Inflammatory macrophage (primary cell): ENCODE measurements around the gene METAP1.
"Not testable (repeated sequence)": the region's sequence is repeated elsewhere in the genome, so short reads cannot be mapped to it uniquely, and the experiment has no call there.

Source experiments
- DNase-seq, 2 donors: peaks; one replicate each; pipeline ENCODE4 v3.0.0-alpha.2; 2020 to 2022

METAP1 gene

DNA sequence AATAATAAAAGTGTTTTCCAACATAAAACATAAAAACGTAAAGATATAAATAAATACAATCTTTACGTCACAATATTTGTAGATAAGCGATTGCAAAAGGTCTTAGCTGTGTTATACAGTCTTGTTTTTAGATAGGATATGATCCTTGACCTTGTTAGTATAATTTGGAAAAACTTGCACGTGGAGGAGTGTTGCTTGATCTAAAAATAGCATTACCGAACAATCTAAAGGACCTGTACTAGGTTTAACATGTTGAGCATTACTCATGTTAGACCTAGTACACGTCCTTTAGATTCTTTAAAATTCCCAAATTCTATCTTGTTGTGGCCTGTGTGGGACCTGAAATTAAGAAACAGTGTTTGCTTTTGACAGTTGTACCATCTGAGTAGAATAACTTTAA, 1.6 kb downstream of the METAP1 start:
- DNase-seq, result no peak

DNA sequence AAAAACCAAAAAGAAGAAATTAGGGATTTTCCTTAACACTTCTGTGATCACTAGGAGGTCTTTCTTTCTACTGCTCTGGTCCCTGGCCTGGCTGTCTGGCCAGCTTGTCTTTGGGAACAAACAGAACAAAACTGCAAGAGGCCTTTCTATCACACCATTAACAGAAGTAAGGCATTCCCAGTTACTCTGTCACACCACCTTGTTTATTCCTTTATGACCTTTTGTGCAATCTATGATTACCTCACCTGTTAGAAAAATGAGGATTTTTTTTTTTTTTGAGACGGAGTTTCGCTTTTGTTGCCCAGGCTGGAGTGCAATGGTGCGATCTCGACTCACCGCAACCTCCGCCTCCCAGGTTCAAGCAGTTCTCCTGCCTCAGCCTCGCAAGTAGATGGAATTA, 3.0 kb downstream of the METAP1 start:
- no peak for DNase-seq

DNA sequence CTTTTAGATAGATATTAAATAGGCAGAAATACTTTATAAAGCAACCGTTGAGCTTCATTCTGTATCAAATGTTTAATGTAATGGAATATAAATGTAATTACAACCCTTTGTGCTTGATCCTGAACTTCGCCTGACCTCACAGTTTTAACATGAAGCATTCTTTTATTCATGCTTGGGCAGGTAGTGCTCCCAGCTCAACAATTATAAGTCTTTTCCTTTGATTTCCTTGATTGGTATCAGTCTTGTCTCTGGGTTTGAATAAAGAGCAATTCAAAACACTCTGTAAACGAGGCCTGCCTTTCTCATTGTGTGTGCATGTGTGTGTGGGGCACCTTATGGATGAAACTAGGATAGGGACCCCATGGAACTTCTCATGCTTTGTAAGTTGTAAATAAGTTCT, 6.8 kb downstream of the METAP1 start:
- no peak for DNase-seq

DNA sequence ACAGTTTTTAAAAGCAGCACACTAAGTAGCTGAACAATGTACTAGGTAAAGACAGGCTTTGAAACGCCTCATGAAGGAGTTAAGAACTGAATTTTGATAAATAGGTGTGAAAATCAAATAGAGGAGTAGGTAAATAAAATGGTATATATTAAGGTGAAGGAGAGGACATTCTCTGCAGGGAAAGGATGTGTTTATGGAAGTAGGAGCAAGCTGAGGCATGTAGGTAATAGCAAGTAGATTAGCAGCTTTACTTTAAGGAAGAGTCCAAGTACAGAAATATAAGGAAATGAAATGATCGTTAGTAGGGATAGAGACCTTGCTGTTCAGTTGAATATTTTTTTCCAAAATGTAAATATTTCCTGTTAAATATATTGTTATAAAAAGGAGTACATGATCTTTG, 12.5 kb downstream of the METAP1 start:
- no peak for DNase-seq

DNA sequence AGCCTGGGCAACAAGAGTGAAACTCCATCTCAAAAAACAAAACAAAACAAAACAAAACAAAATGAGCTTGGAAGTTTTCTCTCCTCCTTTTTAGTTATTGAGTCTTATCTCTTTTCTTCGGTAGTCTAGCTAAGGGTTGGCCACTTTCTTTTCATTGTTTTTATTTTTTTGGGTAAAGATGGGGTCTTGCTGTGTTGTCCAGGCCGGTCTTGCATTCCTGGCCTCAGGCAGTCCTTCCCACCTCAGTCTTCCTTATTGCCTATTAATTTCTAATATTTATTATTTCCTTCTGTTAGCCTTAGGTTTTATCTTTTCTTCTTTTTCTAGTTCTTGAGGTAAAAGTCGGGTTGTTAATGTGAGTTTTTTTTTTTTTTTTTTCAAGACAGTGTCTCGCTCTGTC, 16.4 kb downstream of the METAP1 start:
- no peak for DNase-seq

DNA sequence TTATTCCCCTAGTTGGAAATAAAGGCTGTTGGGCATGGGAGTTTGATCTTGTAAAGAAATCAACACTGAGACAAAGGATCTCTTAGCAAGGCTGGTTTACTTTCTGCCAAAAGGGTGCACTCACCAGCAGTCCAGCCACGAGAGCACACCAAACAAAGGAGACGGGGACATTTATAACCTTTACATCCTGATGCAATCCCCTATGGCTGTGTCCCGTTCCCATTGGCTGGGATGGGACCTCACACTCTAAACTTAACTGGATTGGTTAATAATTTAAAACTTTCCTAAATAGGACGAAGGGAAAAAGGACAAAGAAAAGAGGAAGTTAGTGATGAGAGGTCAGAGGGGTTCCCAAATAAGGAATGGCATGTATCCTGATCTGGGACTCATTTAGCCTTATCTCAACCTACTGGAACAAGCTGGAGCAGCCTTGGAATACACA, 17.9 kb downstream of the METAP1 start:
- no peak for DNase-seq

DNA sequence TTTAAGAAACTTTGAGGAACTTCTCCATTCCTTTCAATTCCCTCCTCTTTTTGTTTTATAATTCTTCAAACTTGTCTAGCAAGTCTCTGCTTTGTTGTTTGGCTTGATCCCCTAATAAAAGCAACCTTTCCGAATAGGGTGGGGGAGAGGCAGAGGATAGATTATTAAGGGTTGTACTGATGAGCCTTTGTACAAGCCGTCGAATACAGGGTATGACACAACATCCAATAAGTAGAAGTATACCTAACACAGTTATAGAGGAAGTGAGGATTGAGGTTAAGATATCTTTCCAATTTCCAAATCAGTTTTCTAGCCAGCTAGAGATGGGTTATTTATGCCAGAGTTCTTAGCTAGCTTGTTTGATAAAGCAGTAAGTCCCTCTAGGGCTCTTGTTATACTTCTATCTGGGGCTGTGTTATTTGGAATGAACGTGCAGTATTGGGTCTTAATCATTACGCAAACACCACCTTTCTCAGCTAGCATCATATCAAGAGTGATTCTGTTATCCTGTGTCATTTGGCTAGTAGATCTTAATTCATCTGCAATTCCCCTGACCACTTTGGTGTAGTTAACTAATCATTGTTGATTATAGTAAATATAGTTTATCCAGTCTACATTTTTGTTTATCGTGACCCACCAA, 18.5 kb downstream of the METAP1 start:
- DNase-seq, result no peak

DNA sequence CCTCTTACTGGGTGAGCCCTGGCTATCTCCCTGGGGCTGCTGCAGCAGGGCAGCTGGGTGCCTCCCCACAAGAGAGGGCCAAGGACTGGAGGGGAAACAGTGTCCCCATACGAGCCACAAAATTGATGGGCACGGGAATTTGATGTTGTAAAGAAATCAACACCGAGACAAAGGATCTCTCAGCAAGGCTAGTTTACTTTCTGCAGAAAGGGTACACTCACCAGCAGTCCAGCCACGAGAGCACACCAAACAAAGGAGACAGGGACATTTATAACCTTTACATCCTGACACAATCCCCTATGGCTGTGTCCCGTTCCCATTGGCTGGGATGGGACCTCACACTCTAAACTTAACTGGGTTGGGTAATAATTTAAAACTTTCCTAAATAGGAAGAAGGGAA, 25.9 kb downstream of the METAP1 start:
- DNase-seq, result no peak

DNA sequence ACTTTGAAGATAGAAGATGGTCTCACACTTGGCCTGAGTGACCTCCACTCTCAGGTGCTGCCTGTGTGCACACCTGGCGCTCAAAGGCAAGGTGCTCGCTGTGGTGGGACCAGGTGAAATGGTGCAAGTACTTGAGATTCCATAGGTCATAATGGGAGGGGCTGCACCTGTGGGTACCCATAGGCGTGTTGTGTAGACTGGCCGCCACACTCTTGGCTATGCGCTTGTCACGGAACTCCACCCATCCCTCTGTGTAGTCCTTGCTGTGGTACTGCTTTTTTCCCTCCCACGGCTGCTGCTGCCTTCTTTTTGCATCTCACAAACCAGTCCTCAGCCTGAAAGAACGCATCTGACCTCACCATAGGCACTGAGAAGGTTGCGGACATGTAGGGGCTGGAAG, 27.0 kb downstream of the METAP1 start:
- no peak for DNase-seq

DNA sequence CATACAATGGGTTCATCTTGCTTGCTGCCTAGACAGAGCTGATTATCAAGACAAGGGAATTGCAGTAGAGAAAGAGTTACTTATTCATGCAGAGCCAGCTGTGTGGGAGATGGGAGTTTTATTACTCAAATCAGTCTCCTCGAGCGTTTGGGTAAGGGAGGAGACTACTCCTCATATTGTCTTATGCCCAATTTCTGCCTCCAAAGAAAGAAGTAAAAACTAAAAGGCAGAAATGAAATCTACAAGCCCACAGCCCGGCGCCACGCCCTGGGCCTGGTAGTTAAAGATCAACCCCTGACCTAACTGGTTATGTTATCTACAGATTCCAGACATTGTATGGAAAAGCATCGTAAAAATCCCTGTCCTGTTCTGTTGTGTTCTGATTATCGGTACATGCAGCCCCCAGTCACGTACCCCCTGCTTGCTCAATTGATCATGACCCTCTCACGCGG, 28.3 kb downstream of the METAP1 start:
- DNase-seq, result not testable (repeated sequence)

DNA sequence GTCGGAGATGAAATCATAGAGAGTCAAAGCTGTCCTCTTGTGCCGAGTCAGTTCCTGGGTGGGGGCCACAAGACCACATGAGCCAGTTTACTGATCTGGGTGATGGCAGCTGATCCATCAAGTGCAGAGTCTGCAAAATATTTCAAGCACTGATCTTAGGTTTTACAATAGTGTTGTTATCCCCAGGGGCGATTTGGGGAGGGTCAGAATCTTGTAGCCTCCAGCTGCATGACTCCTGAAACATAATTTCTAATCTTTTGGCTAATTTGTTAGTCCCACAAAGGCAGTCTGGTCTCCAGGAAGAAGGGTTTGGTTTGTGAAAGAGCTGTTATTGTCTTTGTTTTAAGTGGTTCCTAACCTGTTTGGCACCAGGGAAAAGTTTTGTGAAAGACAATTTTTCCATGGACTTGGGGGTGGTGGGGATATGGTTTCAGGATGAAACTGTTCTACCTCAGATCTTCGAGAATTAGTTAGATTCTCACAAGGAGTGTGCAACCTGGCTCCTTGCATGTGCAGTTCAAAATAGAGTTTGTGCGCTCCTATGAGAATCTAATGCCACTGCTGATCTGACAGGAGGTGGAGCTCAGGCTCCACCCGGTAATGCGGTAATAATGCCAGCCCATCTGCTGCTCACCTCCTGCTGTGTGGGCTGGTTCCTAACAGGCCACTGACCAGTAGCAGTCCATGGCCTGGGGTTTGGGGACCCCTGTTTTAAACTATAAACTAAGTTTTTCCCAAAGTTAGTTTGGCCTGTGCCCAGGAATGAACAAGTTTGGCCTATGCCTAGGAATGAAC, 29.2 kb downstream of the METAP1 start:
- no peak for DNase-seq

DNA sequence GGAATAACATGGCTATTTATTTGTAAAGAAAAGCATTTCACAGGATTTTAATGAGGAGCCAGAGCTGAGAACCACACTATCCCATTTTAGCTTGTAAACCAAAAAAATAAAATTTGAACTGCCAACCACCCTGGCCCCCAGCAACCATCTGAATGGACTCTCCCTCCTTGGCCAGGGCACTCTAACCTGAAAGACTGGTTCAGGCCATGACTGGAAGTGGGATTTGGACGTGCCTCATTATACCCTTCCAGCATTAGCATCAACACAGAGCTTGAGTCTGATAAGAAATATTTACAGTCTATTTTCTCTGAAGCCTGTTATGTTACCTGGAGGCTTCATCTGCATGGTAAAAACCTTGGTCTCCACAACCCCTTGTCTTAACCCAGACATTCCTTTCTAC, 30.0 kb downstream of the METAP1 start:
- DNase-seq, result no peak

DNA sequence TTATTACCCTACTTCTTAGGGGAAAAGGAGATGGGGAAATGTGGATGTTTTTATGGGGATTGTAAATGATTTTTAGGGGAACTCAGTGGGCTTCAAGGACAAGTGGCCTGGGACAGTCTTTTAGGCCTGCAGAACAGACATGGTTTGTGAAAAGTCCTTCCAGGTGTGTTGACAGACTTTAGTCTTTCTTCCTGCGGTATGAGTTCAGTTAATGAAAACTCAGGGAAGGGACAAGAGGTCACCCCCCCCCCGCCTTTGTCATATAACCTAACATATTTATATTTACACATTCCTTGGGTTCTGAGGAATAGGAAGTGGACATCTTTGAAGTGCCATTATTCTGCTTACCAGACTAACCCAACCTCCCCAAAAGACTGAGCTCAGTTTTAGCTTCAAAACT, 31.8 kb downstream of the METAP1 start:
- DNase-seq, result no peak

DNA sequence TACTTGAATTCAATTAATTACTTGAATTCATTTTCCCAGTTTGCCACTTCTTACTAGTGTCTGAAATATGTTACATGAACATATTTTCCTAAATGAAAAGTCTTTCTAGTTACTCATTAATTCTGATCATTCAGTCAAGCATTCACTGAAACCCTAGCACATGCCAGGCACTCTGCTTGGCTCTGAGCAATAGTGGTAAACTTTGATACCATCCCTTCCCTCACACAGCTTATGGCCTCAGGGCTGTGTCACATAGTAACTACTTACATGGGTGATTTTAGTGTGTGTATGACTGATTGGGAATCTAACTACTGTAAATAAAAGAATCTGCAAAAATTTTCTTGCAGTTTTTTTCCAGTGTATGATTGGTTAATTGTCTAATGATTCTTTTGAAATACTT, 32.7 kb downstream of the METAP1 start:
- DNase-seq, result no peak

DNA sequence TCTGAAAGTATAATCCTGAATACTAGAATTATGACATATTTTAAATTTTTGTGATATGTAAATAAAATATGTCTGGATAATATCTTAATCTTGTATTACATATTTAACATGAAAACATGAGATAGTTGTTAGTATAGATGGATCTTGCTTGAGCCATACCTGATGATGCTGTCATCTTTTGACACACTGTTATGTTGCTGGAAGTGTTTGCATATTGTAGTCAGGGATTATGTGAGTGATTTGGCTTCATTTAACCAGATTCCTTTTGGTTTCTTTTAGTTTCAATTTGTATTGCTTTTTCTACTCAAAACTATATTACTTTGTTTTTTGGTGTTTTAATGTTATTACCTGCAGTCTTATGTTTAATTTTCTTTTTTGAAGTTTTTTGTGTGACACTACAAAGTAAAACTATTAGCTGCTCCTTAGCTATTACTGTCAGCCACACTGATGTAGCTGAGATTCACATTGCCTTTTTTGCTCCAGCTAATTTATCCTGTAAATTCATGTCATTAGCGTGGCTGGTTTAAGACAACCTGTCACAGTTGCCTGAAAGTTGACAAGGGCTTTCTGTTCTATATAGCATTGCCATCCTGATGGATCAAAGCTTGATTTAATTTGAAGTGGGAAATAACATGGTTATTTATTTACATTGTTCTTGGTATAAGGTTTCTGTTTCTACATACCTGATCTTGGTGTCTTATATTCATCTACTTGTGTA, 33.7 kb downstream of the METAP1 start:
- DNase-seq, result no peak

DNA sequence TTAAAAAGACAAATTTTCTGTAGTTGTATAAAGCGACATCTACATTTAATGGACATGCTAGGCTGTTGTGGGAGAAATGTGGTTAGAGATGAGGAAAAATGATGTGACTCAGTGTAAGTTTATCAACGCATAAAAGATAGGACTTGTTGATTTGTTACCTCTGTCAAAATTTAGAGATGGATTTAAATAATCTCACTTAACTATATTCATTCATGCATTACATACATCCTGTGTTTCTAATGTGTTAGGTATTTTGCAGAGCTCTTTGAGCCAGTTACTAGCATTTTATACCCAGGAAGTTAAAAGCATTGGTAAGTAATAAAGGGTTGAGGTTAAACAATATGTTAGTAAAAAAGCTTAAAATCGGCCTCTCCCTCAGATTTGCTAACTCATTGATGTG, 34.3 kb downstream of the METAP1 start:
- no peak for DNase-seq

DNA sequence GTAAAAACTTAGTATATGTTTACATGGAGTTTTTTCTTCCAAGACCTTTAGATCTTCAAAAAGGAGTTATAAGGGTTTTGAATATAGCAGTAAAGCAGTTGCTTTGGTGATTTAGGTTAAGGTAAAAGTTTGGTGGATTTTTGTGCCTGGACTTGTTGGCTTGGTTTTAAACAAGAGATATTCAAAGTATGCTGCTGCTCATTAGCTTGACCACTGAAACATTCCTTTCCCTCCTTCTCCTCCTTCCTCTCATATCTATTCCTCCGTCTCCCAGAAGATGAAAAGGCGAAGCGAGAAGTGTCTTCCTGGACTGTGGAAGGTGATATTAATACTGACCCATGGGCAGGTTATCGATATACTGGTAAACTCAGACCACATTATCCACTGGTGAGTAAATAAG, 38.4 kb downstream of the METAP1 start:
- DNase-seq, result no peak

DNA sequence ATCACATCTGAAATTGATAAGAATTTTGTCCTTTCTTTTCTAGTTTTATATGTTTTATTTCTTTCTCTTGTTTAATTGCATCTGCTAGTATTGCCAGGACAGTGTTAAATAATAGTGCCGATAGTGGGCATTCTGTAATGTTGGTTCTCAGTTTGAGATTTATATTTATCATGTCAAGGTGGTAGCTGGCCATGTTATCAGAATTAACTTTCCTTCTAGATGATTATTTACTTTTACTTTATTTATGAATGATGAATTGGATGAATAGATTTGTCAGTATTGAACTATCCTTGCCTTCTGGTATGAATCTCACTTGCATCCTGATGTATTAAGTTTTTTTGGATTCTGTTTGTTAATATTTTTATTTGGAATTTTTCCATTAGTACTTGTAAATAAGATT, 42.7 kb downstream of the METAP1 start:
- DNase-seq, result no peak

DNA sequence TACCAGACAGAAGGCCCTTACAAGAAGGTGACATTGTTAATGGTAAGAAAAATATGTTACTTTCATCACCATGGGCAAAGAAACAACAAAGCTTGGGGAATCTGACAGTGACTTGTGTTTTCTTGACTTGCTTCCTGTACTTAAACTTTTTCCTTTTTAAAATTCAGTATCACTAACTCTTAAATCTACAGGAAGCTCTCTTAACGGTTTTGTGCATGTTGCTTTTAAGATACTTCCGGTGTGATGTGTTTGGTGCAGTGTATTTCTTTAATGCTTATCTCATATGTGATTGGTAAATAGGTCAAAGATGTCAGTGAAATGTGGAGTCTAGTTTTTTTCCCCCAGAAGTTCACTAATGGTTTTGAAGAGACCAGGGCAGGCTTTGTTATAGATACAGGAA, 47.8 kb downstream of the METAP1 start:
- no peak for DNase-seq

DNA sequence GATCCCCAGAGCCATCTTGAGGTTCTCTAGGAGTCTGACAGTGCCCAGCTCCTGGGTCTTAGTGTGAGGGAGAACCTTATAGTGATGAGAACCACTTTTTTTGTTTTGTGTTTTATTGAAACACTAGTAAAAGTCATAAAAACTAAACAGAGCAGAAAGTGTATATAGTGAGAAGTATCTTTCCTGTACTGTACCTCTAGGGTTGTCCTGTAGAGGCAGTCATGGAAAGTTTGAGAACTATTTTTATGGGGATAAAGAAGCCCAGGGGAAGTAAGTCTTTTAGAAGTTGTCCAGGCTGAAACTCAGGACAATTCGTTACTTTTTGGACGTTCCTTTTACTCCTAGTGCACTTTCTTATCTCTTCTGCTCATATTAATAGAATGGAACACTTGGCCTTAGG, 52.2 kb downstream of the METAP1 start:
- no peak for DNase-seq

DNA sequence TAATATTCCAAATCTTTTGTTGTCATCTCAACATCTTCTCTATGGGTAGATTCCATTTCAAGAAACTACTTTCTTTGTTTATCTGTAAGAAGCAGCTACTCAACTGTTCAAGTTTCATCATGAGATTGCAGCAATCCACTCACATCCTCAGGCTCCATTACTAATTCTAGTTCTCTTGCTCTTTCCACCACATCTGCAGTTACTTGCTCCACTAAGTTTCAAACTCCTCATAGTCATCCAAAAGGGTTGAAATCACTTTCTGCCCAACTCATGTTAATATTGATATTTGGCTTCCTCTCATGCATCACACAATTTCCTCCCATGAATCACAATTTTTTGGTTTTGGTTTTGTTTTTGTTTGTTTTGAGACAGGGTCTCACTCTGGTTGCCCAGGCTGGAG, 57.4 kb downstream of the METAP1 start:
- DNase-seq, result no peak

DNA sequence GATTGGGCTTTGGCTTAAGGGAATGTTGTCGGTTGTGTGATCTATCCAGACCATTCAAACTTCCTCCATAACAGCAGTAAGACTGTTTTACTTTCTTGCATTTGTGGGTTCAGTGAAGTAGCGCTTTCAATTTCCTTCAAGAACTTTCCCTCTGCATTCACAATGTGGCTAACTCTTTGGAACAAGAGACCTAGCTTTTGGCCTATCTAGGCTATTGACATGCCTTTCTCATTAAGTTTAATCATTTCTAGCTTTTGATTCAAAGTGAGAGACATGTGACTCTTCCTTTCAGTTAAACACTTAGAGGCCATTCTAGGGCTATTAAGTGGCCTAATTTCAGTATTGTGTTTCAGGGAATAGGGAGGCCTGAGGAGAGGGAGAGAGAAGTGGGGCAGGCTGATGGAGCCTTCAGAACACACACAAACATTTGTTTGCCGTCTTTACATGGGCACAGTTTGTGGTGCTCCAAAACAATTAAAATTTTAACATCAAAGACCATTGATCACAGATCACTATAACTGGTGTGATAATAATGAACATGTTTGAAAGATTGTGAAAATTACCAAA, 59.0 kb downstream of the METAP1 start:
- no peak for DNase-seq

DNA sequence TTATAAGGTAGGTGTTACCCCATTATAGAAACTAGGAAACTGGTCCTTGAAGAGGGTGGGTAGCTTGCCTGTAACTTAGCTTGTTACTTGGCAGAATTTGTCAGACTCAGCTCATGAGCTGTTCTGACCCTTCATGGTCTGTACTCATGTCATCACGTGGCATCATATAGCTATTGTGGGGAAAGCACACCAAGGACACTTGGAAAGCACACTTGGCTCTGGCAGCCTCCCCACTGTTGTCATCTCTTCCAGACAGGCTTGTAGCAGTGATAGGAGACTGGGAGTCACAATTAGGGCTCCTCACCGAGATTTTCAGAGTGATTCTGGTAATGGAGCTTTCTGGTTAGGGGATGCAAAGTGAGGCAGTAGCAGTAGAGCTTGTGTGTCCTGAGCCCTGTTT, 62.7 kb downstream of the METAP1 start:
- no peak for DNase-seq

DNA sequence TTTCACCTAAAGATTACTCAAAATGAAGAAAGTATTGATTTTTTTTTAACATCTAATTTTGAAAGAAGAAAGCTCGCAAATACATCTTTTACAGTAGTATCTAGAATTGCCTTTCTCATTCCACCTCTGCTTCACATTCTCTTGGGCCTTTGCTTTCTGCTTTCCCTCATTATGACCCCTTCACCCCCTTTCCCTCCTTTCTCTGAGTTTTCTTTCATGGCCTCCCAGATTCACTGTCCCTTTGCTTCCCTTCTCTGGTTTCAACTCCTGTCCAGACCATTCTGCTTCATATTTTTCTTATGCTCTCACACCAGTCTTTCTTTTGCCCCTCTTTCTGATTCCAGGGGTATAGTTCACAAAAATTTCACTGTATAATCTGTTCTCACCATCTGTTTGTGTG, 64.0 kb downstream of the METAP1 start:
- DNase-seq, result no peak
